ENCODE data around the gene PYROXD2.

DNA sequence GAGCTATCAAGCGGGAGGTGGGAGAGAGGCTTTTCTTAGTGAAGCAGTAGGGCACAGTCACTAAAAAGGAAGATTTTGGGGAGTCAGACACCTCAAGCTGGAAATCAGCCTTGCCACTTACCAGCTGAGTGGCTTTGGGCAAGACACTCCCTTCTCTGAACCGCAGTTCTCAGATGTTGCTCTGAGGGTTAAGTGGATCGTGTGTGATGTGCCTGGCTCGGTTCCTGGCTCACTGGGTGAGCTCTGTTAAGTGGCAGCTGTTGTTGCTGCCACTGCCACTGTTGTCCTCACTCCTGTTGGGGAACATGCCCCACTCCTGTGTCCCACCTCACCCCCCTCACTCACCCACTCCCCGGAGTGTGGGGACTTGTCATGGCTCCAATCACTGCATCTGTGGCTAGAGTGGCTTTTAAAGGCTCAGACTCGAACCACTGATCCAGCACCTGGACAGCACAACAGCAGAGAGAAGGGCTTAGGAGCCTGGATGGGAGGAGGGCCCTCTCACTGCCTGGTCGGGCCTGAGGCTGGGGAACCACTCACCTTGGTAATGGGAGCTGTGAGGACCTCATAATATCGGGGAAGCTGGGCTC is 20.0 kb downstream of the PYROXD2 start:
- no peak for TF ChIP-seq GATA3 (IDR thresholded peaks at IDR 0.05; ENCODE audit: low read depth, low read length)
- TF ChIP-seq GATA2 (IDR thresholded peaks at IDR 0.05; ENCODE audit: low read depth, low read length), result no peak
